NCI-H2107 (cell line): ENCODE measurements around the gene ZNF497.
"Not testable (repeated sequence)": the region's sequence is repeated elsewhere in the genome, so short reads cannot be mapped to it uniquely, and the experiment has no call there.

Experiments used
- DNase-seq: peaks from one replicate; lab custom pipeline; 2025; lab: John Stamatoyannopoulos, UW

ZNF497 gene

GRCh38 chr19:58348080-58348479, 14.5 kb downstream of the ZNF497 start:
- not testable (repeated sequence) for DNase-seq

GRCh38 chr19:58346961-58347929, 15.3 kb downstream of the ZNF497 start:
- peak; percentile 32 for DNase-seq

- no peak for DNase-seq
Observed at GRCh38 chr19:58345558-58345957, 17.0 kb downstream of the ZNF497 start.

GRCh38 chr19:58338825-58339558, 23.6 kb downstream of the ZNF497 start:
- no peak for DNase-seq

DNA sequence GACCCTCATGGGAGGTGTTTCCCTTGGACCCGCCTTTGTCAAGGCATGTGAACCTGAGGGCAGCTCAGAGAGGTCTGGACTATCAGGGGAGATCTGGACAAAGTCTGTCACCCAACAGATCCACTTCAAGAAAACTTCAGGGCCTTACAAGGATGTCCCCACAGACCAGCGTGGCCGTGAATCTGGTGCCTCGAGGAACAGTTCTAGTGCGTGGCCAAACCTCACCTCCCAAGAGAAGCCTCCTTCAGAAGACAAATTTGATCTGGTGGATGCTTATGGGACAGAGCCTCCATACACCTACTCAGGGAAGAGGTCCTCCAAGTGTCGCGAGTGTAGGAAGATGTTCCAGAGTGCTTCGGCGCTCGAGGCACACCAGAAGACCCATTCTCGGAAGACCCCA, 24.2 kb downstream of the ZNF497 start:
- no peak for DNase-seq

GRCh38 chr19:58336820-58337219, 25.7 kb downstream of the ZNF497 start:
- no peak for DNase-seq

DNA sequence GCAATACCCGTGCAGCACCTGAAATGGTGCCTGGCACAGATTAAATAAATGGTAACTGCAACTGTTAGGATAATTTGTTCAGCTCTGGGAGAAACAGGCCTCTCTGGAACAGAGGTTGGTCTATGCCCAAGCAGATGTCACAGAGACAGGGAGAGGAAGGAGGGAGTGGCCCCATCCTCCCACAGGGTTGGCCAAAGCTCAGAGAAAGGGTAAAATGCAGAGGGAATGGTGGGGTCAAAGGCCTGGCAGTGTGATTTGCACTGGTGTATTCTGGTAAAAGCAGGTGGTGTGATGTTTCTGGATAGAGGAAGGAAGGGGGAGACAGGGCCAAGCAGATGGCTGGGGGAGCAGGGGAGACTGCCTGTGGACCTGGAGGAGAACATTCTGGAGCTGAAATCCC, 26.3 kb downstream of the ZNF497 start:
- DNase-seq, result no peak

- DNase-seq, result no peak
Observed at GRCh38 chr19:58335630-58336029, 26.9 kb downstream of the ZNF497 start.

GRCh38 chr19:58334691-58335249, 27.8 kb downstream of the ZNF497 start:
- DNase-seq, result no peak

DNA sequence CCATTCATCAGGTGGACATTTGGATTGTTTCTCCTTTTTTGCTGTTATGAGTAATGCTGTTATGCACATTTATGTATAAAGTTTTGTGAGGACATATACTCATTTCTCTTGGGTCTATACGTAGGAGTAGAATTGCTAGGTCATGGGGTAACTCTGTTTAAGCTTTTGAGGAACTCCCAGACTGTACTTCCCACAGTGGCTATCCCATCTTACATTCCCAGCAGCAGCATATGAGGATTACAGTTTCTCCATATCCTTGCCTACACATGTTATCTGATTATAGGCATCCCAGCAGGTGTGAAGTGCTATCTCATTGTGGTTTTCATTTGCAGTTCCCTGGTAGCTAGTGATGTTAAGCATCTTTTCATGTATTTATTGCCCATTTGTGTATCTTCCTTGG, 29.9 kb downstream of the ZNF497 start:
- no peak for DNase-seq

GRCh38 chr19:58330458-58330857, 32.1 kb downstream of the ZNF497 start:
- no peak for DNase-seq

GRCh38 chr19:58328999-58329398, 33.6 kb downstream of the ZNF497 start:
- no peak for DNase-seq

- DNase-seq, result peak; percentile 94
Observed at GRCh38 chr19:58326914-58327726, 35.4 kb downstream of the ZNF497 start, which contains the start of gene ZSCAN22. Gene ZSCAN22, plus strand, starts transcription at chr19:58326994. Its CDS starts 7,809 bp downstream, at chr19:58334803.

- no peak for DNase-seq
Observed at GRCh38 chr19:58326501-58326913, 36.0 kb downstream of the ZNF497 start.

- DNase-seq, result no peak
Observed at GRCh38 chr19:58325311-58326022, 37.1 kb downstream of the ZNF497 start.

DNA sequence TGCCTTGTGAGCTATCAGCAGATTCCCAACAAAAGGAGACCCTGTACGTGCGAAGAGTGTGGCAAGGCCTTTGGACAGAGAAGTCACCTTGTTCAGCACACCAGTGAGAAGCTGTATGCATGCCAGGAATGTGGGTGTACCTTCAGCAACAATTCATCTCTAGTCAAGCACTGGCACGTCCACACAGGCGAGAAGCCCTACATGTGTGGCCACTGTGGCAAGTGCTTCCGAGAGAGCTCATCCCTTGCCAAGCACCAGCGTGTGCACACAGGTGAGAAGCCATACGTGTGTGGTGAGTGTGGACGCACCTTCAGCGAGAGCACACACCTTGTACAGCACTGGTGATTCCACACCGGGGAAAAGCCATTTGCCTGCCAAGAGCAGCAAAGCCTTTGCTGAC, 43.3 kb downstream of the ZNF497 start:
- no peak for DNase-seq

DNA sequence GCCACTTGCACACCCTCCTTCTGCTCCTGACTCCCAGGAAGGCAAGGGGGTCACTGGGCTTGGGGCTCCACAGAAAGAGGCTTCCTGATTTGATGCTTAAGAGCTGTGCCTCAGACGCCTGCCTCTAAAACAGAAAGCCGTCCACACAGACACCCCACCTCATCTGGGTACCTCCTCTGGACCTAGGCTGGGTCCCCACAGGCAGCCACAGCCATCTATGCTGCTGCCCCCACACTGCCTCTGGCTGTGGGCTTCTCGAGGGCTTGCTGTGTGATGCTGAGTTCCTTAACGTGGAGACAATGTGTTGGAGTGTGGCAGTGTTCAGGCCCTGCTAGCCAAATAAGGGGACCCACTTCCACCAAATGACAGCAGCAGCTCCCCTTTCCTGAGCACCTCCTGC, 44.3 kb downstream of the ZNF497 start:
- no peak for DNase-seq

DNA sequence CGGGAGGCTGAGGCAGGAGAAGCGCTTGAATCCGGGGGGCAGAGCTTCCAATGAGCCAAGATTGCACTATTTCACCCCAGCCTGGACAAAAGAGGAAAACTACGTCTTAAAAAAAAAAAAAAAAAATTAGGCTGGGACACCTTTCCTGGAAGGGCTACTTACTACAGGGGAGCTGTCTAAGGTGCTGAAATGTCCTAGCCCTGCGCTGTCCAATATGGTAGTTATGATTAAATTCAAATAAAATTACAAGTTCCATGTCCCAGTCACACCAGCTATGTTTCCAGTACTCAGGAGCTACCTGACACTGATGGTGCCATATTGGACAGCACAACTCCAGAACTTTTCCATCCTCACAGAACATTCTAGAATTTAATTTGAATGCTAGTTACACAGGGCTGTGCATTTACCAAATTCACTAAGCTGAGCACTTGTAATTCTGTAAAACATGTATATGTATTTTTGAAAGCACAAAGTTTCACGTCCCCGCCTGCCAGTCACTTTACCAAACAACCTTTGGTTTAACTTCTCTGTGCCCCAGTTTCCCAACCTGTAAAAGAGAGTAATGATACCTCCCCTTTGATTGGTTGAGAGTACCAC, 45.0 kb downstream of the ZNF497 start:
- DNase-seq, result no peak

- DNase-seq, result no peak
Observed at GRCh38 chr19:58315580-58315979, 47.0 kb downstream of the ZNF497 start.

DNA sequence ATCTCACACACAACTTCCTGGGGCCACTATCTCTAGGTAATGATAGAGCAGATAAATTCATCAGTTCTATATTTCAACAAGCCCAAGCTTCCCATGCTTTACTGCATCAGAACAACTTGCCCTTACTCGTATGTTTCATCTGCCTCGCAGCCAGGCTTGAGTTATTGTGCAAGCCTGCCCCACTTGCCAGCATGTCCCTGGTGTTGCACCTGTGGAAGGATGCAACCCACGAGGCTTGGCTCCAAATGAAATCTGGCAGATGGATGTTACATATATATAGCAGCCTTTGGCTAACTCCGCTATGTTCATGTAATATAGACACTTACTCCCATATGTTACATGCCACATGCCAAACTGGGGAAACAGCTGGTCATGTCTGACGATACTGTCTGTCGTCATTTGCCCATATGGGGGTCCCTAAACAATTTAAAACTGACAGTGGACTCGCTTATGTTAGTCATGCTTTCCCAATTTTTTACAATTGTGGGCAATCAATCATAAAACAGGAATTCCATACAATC, 51.1 kb downstream of the ZNF497 start:
- DNase-seq, result no peak
